AG10803 (cell line): Measurements from ENCODE around the gene TNKS1BP1.

Experiments
- DNase-seq: peaks from one replicate; pipeline ENCODE4 v3.0.0; 2010; ENCODE audit warnings: low read depth
- H3K4me3 ChIP-seq: 2 replicates; pipeline ENCODE4 v1.5.1; 2011; ENCODE audit warnings: mild to moderate bottlenecking, low read length, control low read depth
- TF ChIP-seq, protein P1 (sequence below): conservative IDR thresholded peaks from 2 replicates; pipeline ENCODE4 v1.5.1; 2011; ENCODE audit warnings: mild to moderate bottlenecking, low read length, control low read depth, inconsistent platforms

Gene TNKS1BP1

GRCh38 chr11:57322256-57323166 lies 2.2 kb downstream of the TNKS1BP1 start:
- TF ChIP-seq, protein P1, sequence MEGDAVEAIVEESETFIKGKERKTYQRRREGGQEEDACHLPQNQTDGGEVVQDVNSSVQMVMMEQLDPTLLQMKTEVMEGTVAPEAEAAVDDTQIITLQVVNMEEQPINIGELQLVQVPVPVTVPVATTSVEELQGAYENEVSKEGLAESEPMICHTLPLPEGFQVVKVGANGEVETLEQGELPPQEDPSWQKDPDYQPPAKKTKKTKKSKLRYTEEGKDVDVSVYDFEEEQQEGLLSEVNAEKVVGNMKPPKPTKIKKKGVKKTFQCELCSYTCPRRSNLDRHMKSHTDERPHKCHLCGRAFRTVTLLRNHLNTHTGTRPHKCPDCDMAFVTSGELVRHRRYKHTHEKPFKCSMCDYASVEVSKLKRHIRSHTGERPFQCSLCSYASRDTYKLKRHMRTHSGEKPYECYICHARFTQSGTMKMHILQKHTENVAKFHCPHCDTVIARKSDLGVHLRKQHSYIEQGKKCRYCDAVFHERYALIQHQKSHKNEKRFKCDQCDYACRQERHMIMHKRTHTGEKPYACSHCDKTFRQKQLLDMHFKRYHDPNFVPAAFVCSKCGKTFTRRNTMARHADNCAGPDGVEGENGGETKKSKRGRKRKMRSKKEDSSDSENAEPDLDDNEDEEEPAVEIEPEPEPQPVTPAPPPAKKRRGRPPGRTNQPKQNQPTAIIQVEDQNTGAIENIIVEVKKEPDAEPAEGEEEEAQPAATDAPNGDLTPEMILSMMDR, result peak; percentile 21
- peak overlapping the region; percentile 98 for H3K4me3 ChIP-seq
- peak; percentile 99 for DNase-seq

DNA sequence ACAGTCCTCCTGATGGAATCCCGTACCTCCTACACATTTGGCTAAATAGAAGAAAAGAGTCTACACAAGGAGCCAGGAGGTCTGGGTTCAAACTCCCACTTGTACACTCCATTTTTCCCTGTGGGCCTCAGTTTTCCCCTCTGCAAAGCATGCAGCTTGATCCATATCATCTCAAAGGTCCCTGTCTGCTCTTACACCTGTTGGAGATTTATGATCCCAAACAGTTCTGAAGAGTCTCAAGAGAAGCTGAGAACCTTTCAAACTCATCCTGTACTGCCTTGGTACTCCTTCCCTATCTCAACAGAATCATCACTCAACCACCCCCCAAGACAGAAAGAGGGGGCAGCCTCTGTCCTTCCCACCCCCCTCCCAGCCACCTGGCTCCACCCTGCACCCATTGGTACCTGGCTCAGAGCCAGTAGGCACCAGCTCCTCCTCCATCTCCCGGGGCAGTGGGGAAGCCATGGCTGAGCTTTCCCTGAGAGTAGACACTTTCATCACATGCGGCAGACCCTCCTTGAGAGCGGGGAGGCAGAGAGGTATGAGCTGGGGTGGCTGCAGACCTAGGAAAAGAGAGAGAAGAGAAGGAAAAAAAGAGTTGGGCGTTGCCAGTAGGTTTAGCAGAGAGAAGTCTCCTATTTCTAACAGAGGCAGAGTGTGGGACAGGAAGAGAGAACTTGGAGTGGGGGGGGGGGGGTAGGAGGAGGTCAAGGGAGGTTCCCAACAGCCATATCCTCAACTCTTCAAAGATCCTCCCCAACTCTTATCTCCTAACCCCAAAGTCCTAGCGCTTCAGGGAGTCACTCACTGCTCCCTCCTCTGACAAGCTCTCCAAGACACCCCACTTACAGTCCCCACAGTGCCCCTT lies 3.1 kb downstream of the TNKS1BP1 start:
- peak overlapping the region; percentile 74 for H3K4me3 ChIP-seq
- DNase-seq, result peak; percentile 45
- TF ChIP-seq, protein P1, result no peak

- peak overlapping the region; percentile 74 for H3K4me3 ChIP-seq
- TF ChIP-seq, protein P1, result no peak
- no peak for DNase-seq
These were observed 3.9 kb downstream of the TNKS1BP1 start for GRCh38 chr11:57320719-57321387.

- no peak for DNase-seq
- H3K4me3 ChIP-seq, result peak overlapping the region; percentile 74
- TF ChIP-seq, protein P1, result no peak
These were observed 4.6 kb downstream of the TNKS1BP1 start for GRCh38 chr11:57320067-57320718.

DNA sequence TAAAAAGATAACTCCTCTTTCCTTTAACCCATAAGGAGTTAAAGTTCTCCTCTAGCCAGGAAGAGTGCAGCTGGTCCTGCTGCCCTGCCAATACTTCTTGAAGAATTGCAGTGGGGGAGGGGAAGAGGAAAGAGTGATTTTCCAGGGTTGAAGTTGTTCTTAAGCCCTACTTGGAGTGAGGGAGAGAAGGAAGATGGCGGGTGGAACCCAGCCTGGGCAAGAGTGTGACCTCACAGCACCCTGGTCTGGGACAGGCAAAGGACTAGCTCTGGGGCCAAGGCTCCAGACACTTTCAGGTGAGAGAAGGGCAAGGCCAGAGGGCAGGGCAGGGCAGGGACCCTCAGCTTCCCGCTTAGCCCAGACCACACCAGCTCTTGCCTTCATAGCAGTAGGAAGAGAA lies 6.6 kb downstream of the TNKS1BP1 start:
- H3K4me3 ChIP-seq, result peak overlapping the region; percentile 27
- TF ChIP-seq, protein P1, result no peak
- peak; percentile 53 for DNase-seq

DNA sequence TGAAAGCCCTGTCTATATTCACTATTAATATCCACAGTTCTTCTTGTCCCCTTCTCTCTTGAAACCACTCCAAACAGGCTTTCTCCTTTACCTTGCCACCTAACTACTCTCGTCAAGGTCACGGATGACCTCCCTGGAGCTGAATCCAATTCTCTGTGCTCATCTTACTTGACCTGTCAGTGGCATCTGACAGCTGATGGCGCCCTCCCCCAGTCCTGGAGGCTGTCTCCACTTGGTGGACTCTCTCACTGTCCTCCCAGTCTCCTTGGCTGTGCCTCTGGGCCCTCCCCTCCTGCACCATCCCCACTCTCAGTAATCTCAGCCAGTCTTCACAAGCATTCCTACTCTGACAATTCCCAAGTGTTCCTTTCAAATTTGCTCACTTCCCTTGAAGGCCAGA lies 8.7 kb downstream of the TNKS1BP1 start:
- no peak for DNase-seq
- H3K4me3 ChIP-seq, result no peak overlapping the region
- TF ChIP-seq, protein P1, result no peak
